Astrocyte of the spinal cord (primary cell): ENCODE results near the gene RCAN1.
"Not testable (repeated sequence)": the region's sequence is repeated elsewhere in the genome, so short reads cannot be mapped to it uniquely, and the experiment has no call there.

Experiments used
- DNase-seq: peaks from one replicate; pipeline ENCODE4 v3.0.0; 2011; ENCODE audit warnings: low read depth, low spot score
- H3K4me3 ChIP-seq: 2 replicates; pipeline ENCODE4 v1.5.1; 2011; ENCODE audit warnings: low read depth, mild to moderate bottlenecking, low read length, moderate library complexity
- CTCF ChIP-seq: IDR thresholded peaks from 2 replicates; pipeline ENCODE4 v1.5.1; 2012; ENCODE audit warnings: low read depth, mild to moderate bottlenecking, low read length, inconsistent platforms
- in situ Hi-C: cut with HindIII; loops from 2 replicates; pipeline ENCODE4 v1.10.0; 2017; ENCODE audit warnings: low sequenced_read_pairs

RCAN1 gene

DNA sequence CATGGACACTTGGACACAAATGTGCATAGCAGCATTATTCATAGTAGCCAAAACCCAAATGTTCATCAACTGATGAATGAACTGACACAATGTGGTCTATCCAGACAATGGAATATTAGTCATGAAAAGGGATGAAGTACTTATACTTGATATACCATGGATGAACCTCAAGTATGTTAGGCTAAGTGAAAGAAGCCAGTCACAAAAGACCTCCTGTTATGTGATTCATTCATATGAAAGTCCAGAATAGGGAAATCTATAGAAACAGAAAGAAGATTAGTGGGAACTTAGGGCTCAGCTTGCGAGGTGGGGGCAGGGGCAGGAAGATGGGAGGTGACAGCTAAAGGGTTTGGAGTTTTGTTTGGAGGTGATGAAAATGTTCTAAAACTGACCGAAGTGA is 110.3 kb downstream of the RCAN1 start:
- DNase-seq, result no peak
- in situ Hi-C loops, result no loop called here
- no peak for TF ChIP-seq CTCF
- no peak overlapping the region for H3K4me3 ChIP-seq

DNA sequence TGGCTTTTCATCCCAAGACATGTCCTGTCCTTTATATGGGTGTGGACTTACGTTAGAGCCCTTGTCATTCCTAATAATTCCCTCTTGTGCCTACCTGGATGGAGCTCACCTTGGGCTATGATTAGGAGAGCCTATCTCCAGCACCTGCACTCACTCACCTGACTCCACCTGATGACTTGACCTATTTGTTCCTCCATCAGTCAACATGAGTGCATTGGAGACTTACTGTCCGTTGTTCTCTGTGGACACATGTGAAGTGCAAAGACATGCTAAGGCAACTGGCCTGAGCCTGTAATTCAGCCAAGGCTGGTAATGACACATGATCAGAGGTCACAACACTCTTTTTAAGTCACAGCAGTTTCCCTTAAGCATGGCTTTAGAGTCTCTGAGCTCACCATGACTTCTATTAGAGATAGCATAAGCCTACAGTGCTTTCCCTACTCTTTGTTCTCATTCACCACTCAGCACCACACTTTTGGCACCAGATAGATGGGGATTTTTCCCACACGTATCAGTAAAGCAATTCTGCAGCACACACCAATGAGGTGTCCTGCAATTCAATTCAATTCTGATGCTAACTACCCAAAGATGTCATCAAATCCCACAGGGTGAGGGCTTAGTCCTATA is 112.3 kb downstream of the RCAN1 start:
- in situ Hi-C loops, result no loop called here
- no peak overlapping the region for H3K4me3 ChIP-seq
- no peak for DNase-seq
- no peak for TF ChIP-seq CTCF

GRCh38 chr21:34501716-34502115 is 113.2 kb downstream of the RCAN1 start:
- in situ Hi-C loops, result no loop called here
- H3K4me3 ChIP-seq, result no peak overlapping the region
- no peak for TF ChIP-seq CTCF
- no peak for DNase-seq

DNA sequence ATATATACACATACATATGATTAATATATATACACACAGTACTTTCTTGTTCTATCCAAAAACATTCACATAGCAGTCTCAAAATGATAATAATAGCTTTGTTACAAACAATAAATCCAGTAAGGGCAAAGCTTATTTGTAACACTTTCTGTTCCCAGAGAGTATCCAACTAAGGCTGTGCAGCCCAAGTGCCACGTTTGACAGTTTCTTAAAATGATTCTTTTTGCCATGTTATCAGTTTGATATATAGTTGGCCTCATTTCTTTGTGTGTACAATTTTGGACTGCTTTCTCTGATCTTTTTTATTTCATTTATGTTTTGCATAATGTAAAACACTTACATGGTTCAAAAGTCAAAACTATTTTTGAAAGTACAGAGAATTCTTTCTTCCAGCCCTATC is 114.7 kb downstream of the RCAN1 start:
- in situ Hi-C loops, result no loop called here
- TF ChIP-seq CTCF, result no peak

DNA sequence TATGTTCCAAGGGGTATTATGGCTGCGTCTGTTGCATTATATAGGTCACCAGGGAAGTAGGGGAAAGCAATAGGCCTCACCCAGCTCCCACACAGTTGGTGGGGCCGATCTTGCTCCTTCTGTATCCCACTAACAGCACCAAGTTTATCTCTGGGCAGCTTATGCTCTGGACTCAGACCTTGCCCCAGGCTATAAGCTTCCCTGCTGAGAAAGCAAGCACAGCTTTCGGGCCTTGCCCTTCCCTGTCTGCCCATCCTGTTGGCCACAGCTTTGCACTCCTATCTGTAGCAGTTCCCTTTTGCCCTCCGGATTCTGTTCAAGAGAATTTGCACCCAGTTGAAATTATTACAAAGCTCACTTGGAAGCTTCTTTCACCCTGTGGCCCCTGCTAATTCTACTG is 115.8 kb downstream of the RCAN1 start:
- no peak overlapping the region for H3K4me3 ChIP-seq
- no peak for DNase-seq
- TF ChIP-seq CTCF, result no peak
- in situ Hi-C loops, result no loop called here

More for the DNA sequence above, 114.7 kb downstream of the RCAN1 start:
- no peak overlapping the region for H3K4me3 ChIP-seq
- DNase-seq, result no peak

- in situ Hi-C loops, result no loop called here
- DNase-seq, result no peak
- TF ChIP-seq CTCF, result no peak
- no peak overlapping the region for H3K4me3 ChIP-seq
Observed at GRCh38 chr21:34498623-34499022, 116.3 kb downstream of the RCAN1 start.

- H3K4me3 ChIP-seq, DNase-seq, in situ Hi-C loops: not testable (repeated sequence)
Observed at GRCh38 chr21:34483854-34484253, 131.1 kb downstream of the RCAN1 start.

GRCh38 chr21:34483435-34483834 is 131.5 kb downstream of the RCAN1 start:
- H3K4me3 ChIP-seq, DNase-seq, in situ Hi-C loops: not testable (repeated sequence)

- H3K4me3 ChIP-seq, DNase-seq, in situ Hi-C loops: not testable (repeated sequence)
Observed at GRCh38 chr21:34467333-34467732, 147.6 kb downstream of the RCAN1 start.
